OCI-LY1 (cell line): ENCODE results near the gene CDCA3.

Experiments
- EZH2 ChIP-seq: fragments of 200-600 bp; sonication (generic), shearing (Covaris generic); IDR thresholded peaks from 2 replicates; pipeline ENCODE4 v1.8.0; 2017; ENCODE audit warnings: borderline replicate concordance, mixed run types, mild to moderate bottlenecking, antibody characterized with exemption, low read length, moderate library complexity, mixed read lengths
- TF ChIP-seq, protein P1 (sequence below): fragments of 200-600 bp; sonication (generic), shearing (Covaris generic); IDR thresholded peaks from 2 replicates; pipeline ENCODE4 v1.5.1; 2017; ENCODE audit warnings: mild to moderate bottlenecking, antibody characterized with exemption, low read length, moderate library complexity, mixed read lengths

DNA sequence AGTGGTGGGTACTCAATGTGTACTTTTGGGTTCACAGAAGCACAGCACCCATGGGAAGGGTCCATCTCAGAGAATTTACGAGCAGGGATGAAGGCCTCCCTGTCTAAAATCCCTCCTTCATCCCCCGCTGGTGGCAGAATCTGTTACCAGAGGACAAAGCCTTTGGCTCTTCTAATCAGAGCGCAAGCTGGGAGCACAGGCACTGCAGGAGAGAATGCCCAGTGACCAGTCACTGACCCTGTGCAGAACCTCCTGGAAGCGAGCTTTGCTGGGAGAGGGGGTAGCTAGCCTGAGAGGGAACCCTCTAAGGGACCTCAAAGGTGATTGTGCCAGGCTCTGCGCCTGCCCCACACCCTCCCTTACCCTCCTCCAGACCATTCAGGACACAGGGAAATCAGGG is 30.9 kb downstream of the CDCA3 start:
- TF ChIP-seq, protein P1, sequence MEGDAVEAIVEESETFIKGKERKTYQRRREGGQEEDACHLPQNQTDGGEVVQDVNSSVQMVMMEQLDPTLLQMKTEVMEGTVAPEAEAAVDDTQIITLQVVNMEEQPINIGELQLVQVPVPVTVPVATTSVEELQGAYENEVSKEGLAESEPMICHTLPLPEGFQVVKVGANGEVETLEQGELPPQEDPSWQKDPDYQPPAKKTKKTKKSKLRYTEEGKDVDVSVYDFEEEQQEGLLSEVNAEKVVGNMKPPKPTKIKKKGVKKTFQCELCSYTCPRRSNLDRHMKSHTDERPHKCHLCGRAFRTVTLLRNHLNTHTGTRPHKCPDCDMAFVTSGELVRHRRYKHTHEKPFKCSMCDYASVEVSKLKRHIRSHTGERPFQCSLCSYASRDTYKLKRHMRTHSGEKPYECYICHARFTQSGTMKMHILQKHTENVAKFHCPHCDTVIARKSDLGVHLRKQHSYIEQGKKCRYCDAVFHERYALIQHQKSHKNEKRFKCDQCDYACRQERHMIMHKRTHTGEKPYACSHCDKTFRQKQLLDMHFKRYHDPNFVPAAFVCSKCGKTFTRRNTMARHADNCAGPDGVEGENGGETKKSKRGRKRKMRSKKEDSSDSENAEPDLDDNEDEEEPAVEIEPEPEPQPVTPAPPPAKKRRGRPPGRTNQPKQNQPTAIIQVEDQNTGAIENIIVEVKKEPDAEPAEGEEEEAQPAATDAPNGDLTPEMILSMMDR = no peak
- TF ChIP-seq EZH2 = no peak
